ENCODE data around the gene RNF144B.

- TF ChIP-seq POLR2A (IDR thresholded peaks at IDR 0.05; ENCODE audit: low read depth, low read length) = no peak
- TF ChIP-seq POLR2AphosphoS5 (IDR thresholded peaks at IDR 0.05; ENCODE audit: low read depth, low read length) = no peak
- no peak for TF ChIP-seq SPI1 (IDR thresholded peaks at IDR 0.05; ENCODE audit: low read depth, low read length)
These were observed 59.6 kb downstream of the RNF144B start for GRCh38 chr6:18446771-18447170.

All from GM12891 (cell line).